HG02763 (cell line): ENCODE data around the gene DNTT.

Experiments used
- ATAC-seq: cut with Tn5 transposase; IDR thresholded peaks from one replicate; pipeline ENCODE4 v1.9.1; 2021; ENCODE audit warnings: mild to moderate bottlenecking, moderate library complexity; ENCODE audit not compliant: unreplicated experiment

The DNTT gene

DNA sequence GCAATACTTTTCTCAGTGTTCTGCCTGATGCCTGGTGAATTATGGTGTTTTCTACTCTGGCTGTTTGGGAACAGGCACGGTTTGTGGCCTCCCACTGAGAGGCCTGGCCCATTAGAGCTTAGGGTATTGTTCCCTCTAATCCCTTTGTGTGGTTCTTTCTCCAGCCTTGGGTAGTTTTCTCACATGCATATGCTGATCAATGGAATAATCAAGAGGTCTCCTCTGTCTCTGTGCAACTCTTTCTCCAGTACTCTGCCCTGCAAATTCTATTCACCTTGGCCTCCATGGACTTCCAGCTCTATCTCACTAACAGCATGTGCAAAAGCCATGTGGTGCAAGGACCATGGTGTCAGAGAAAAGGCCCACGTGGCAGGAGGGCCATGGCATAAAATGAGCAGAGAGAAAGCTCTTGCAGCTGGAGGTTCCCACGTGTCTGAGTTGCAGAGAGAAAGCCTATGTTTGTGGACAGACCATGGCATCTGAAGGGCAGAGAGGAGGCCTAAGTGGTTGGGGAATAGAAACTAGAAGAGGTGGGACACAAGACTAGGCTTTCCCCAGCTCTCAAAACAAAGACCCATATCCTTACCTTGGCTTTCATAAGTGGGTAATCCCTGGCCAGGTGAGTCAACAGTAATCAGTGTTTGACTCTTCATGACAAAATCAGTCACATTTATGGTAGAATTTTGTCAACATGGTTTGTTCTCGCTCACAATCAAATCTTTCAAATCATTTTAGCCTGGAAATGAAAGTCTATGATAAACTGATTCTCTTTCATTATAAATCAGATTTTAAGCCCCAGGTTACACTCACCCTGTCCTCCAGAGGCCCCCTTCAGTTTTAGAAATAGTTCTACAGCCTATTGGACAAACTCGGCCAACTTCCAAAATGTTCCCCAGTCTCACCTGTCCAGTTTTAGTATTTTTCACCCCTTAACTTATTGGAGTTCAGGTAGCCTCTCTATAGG, 37.3 kb downstream of the DNTT start:
- ATAC-seq = no peak

DNA sequence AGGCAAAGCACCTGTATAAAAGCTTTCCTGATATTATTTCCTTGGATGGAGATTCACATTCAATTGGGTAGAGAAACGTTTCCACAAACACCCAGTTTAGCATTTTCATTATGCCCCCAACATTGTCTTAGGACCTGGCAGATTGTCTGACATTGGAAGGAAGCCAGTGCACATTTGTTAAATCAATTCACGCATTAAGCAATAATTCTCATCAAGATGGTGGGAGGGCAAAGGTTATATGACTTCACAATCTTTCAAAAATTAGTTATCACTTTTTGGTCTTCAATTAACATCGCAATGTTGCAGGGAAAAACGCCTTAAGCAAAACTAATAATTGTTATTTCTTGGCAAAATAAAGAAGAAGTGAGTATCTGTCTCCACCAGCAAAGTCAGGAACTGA, 38.2 kb downstream of the DNTT start:
- ATAC-seq = no peak

DNA sequence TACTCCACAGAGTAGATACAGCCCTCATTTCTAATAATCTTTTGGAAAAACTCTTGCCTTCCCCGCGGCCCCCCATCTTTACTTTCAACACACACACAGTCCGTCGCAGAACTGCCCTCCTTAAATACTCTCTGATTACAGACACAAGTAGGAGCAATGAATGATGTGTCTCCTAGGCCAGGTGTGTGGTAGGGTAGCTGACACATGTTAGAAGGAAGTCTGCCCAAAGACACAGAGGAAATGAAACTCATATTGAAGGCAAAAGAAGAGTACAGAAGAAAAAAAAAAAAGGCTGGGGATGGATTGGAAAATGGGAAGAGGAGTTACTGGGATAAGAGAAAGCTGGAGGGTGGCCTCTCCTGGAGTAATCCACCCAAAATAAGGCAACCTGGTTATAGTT, 39.9 kb downstream of the DNTT start:
- ATAC-seq = no peak

DNA sequence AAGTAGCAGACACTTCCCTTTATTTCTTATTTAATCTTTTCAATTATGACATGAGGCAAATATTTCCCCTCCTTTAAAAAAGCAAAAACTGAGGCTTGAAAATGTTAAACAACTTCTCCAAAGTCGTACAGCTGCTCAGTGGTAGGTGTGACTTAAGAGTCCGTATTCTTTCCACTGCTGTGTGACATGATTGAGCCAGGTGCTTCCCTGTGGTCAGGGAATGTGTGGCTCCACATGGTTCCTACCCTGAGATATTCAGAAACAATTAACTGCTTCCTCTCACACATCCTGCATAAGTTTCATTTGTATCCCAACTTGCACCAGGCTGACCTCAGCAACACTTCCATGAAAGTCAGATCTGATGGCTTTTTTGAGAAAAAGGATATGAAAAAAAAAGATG, 41.0 kb downstream of the DNTT start:
- no peak for ATAC-seq

DNA sequence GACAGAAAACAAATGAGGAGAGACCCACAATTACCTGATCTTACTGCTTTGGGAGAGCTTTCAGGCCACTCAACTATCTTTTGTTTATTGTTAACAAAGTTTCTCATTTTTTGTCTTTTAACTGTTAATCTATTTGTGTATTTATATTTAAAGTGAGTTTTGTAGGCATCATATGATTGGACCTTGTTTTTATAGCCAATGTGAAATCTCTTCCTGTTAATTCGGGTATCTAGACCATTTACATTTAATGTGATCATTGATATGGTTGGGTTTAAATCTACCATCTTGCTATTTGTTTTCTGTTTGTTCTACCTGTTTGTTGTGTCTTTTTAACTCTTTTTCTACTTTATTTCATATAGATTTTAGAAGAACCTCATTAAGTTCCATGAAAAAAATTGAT, 42.1 kb downstream of the DNTT start:
- ATAC-seq = no peak

DNA sequence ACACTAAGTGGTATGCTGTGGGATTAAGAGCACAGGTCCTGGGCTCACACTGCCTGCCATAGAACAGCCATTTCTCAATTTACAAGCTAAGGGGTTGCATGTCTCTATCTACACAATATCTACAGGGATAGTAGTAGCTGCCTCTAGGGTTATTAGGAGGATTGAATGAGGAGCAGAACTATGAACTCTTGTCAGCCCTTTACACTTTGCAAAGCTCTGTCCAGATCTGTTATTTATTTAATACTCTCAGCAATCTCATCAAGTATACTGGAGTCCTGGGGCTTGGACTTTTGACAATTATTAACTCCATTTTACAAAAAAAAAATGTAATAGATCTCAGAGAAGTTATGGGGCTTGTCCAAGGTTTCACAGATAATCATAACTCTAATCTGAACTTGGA, 47.8 kb downstream of the DNTT start:
- ATAC-seq = no peak

DNA sequence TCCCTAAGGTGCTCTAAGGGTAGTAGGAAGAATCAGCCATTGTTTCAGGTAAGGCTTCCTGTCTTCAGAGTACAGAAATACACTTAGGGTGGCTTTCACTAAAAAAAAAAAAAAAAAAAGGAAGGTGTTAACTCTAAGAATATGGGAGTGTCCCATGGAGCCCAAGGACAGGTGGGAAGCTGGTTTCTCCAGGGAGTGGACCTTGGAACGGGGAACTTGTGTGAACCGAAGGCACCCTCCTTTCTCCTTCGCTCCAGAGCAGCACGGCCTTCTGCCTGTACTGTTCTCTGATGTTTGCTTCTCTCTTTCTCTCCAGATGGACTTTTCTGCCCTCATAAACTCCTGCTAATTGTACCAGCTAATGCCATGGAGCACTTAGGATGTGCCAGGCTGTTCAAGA, 48.3 kb downstream of the DNTT start:
- no peak for ATAC-seq

DNA sequence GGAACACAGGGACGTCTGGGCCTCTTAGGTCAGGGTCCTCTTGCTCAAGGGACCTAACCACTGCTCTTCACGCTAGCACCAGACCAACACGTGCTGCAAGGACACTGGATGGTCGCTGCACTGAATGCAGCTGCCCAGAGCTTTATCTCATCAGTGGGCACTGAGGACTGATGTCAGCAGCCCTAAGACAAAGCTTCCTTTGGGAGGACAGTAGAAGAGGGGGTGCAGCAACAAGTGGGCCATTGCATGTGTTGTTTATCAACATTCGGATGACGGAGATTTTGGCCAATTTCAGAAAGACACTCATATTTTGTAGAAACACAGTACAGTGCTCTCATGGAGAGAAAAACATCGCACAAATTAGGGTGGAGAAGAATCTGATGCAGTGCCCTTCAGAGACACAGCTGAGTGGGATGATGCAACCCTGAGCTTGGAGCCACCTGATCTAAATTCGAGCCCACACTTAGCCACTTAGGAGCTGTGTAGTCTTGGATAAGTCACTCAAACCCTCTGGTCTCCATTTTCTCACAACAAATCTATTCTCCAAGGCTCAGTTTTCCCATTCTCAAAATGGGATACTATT, 52.9 kb downstream of the DNTT start:
- no peak for ATAC-seq

DNA sequence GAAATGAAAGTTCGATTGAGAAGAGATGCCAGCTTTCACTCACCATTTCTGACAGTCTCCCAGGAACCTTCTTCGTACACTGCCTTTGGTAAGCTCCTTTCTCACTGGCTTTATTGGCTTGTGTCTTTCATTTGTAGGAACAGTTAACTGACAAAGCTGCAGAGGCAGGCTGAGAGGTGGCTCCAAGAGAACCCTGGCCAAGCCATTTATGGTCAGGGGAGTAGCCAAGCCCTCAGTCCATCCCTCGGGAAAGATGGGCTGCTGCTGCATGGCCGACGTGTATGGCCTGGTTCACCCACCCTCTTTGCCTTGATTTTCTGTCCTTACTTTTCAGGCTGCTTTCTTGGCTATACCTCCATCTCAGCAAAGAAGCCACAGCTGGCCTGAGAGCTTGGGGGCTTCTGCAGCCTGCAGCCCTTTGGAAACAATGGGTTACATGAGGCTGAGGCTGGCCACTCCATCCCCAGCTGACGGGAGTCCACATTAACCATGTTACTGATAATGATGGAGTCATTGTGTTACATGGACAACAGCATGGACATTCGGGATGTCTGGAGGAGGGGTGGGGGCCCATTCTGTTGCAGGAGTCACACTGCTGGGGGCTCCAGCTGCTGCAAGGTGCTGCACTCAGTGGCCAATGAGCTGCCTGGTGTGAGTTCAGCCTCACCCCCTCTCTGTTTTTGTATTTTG, 54.8 kb downstream of the DNTT start, which contains the start of gene OPALIN:
Gene OPALIN, minus strand, starts transcription at position 152 of the 690 bp plus-strand sequence. Its CDS starts 106 bp downstream, at position 46.
- no peak for ATAC-seq

DNA sequence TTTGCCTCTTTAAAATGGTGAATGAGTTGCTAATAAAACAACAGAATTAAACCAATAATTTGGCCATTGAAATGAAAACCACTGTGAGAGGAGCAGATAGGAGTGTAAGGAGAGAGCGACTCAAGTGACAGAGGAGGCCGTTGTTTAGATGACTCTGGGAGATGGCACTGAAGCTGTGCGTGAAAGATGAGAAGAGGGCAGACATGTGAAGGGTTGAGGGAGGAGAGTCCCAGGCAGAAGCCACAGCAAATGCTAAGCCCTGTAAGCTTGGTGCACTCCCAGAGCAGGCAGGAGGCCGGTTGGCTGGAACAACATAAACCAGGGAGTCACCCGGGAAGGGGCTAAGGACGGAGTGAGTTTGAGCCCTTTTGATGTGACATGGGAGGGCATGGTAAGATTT, 55.4 kb downstream of the DNTT start:
- no peak for ATAC-seq

DNA sequence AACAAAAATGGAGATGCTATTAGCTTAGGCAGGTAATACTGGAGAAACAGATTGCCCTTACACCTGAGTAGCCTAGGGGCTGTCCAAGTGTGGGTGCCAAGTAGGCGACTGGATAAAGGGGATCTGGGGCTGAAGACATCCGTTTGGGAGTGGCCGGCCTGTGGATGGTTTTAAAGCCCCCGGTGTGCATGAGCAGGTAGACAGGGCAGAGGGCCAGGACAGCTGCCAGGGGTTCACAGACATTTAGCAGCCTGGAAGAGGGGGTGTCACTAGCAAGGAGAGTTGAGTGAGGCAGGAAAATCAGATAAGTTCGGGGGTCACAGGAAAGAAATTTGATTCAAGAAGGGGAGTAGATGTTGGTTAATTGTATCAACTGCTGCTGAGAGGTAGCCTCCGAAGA, 56.1 kb downstream of the DNTT start:
- ATAC-seq = no peak

DNA sequence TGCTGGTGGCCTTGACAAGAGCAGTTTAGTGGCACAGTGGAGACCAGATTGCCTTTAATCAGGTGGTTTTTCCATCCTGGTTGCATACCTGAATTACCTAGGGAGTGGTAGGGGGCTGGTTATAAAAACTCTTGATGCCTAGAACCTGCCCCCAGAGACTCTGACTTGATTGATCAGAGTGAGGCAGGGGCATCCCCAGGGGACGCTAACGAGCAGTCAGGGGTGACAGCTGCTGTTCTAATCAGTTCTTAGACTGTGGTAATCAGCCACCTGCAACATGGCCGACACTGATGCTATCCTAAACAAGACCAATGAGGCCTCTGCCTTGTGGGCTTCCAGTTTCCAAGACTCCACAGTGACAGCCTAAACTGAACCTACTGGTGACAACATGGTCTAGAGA, 56.5 kb downstream of the DNTT start:
- no peak for ATAC-seq

DNA sequence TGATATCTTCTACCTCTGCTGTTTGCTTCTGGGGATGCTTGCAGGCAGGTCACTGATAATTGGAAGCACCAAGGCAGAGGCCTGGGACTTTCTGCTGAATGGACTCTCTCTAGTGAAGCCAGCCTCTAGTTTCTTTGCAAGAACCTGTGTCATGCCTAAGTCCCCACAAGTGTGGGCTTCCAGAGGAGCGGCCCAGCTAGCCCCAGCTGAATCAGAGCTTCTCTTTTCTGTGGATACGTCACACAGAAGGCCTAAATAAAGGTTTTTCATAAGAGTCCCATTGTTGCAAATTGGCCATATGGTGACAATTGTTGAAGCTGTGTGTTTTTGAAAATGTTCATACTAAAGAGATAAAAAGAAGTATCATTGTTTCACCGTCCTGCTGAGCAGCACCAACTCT, 61.3 kb downstream of the DNTT start:
- no peak for ATAC-seq

DNA sequence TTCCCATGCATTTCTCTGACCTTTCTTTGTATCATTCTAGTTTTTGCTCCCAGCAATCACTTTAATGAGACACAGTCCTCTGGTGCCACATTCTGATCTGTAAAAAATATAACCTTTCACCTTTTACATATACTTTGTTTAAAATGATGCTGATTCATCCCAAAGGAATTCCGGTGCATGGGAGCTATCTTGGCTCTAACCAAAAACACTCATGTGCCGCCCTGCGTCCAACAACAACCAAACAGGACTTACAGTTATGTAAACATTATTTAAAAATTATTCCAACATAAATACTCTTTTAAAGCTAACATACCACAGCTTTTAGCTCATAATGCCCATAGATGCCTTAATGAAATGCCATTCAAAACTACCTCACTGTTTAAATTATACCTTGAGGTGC, 62.3 kb downstream of the DNTT start:
- no peak for ATAC-seq

DNA sequence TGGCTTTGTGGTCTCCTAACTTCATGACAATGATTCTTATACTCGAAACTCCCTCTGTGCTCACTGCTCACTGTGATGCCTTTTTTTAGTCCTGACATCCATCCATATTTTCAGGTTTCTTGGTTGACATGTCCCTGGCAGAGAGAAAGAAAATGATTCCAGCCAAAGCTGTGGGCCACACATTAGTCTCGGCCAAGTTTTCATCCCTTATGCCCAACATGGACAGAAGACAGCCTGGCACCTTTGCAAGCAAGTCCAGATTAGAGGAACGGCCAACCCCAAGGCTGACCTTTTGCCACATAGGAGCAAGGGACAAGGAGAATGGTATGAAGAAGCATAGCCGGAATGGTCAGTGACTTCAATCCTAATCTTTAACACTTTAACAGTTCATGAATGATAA, 63.2 kb downstream of the DNTT start:
- no peak for ATAC-seq

DNA sequence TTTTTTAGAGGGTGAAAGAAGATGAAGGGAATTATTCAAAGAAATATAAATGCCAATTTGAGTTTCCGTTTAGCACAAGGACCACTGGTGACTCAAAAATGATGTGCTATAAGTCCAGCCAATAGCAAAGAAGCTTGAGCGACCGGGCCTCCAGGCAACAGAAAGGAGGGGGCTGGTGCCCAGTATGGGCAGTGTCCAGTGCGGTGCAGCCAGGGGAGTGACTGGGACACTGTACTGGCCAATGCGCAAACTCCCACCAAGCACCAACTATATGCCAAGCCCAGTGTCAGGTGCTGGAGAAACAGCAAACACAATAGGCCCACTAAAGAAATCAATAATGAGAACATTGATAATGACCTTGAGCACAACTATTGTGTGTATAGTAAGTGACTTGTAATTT, 64.7 kb downstream of the DNTT start:
- no peak for ATAC-seq

DNA sequence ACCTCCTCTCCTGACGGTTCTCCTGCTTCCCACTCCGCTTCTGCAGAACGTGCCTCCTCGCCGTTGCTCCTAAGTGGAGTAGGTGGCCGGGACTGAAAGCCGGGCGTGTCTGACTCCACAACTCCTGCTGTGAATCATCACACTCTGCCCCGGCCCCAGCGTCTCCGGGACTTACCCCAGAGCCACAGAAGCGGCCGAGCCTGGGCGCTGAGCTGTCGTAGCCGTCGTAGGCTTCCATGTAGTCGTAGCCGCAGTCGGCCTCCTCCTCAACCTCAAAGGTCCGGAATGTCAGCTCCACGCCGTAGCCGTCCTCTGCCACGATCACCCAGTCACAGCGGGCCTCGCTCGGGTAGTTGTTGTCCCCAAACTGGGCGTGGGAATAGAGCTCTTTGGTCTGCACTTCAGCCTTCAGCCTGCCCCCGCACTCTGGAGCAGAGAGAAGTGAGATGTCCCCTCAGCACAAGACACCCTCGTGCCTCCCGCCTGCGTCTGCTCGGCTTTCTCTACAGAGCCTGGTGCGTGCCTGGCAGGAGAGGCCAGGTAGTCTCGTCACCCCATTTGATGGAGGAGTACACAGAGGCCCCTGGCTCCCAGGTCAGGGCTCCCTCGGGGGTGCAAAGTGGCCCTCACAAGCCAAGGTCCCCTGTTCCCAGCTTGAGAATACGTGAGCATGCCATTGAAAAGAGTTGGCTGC, 65.8 kb downstream of the DNTT start:
- no peak for ATAC-seq

DNA sequence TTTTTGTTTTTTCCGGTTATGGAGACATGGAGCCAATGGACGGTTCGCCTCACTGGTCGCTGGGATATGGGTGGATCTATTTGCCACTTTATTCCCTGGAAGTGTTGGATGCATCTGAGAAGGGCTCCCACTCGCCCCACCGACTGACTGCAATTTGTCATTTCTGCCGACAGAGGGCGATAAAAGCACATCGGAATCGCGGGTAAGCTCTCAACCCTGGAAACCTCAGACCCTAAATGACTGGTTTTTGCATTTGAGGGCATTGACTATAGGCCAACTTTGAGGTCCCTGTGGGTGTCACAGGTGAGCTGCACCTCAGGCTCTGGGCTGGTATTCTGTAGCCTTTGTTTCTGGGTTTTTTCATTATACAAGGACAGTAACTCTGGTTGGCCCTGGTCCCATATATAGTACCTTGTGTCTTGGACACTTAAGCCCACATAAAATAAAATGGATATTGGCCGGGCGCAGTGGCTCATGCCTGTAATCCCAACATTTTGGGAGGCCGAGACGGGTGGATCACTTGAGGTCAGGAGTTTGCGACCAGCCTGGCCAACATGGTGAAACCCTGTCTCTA, 66.4 kb downstream of the DNTT start:
- ATAC-seq = no peak

DNA sequence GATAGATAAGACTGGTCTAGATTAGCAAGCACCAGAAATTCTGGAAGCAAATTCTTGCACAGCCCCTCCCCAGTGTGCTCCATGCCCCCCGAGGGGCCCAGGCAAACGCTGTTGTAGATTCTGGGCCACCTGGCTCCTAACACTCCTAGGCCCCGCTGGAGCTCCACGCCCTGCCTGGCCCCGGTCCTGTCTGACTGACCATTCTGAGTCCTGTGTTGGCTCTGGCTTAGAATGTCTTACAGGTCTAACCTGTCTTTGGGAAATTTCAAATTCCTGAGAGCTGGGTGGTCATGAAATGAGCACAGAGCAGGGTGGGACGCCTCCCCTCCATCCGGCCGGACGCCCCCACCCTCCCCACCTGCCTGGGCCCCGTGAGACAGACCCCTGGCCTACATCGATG, 67.1 kb downstream of the DNTT start:
- no peak for ATAC-seq

DNA sequence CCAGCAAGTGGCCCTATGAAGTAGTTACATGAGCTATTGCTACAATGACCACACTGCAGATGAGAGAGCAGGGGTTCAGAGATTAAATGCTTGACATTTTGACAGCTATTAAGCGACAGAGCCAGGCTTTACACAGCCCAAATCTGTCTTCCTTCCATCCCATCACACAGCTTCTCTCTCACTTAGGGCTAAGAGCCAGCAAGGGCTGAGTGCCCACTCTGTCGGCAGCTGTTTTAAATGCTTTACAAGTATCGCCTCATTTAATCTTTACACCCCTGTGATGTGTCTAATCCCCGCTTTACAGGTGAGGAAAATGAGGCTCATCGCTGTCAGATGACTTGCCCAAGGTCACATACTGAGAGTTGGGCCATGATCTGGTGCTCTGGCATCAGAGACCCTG, 69.8 kb downstream of the DNTT start:
- no peak for ATAC-seq

DNA sequence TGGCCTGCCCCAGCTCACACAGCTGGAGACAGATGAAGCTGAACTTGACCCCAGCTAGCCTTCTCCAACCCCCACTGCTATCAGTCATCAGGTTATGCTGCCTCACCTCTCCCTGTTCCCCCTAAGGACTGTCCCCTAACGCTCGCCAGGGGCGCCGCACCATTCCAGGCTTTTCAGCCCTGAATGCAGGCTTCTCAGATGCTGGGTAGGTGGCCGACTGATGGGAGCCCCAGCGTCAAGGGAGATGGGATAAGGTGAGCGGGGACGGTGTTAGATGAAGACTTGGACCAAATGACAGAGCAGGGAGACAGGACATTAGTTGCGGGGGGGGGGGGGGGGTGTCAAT, 70.4 kb downstream of the DNTT start:
- no peak for ATAC-seq
